DMS114 treated with DMSO at 0.1 percent for 48 hours (cell line): ENCODE results near the gene SHLD2.
"Not testable (repeated sequence)": the region's sequence is repeated elsewhere in the genome, so short reads cannot be mapped to it uniquely, and the experiment has no call there.

Source experiments
- DNase-seq: peaks from one replicate; lab custom pipeline; 2025; ENCODE audit not compliant: unreplicated experiment; lab: John Stamatoyannopoulos, UW

SHLD2 gene

GRCh38 chr10:87083576-87084290 lies 11.3 kb upstream of the SHLD2 start:
- not testable (repeated sequence) for DNase-seq

DNA sequence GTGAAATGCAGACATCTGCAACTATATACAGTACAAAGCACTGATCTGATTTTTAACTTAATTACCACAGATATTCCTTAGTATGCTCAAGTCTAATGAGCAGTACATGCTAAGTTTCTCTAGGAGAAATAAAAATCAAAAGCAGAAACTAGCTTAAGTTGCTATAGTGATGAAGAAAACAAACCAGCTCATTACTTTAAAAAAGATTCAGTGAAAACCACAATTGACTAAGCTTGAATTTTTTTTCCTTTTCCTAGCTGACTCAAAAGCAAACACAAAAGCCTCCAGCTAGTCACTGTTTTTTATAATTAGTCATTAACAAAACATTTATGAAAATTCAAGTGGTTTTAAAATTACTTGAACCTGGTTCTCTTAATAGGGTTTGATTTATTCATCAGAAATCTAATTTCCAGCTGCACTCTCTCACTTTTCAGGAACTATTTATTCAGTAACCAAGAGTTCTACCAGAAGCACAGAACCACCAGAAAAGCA lies 10.7 kb upstream of the SHLD2 start:
- DNase-seq = not testable (repeated sequence)

- no peak for DNase-seq
These were observed 9.5 kb upstream of the SHLD2 start for GRCh38 chr10:87085537-87085936.

GRCh38 chr10:87089746-87090145 lies 5.3 kb upstream of the SHLD2 start:
- no peak for DNase-seq

DNA sequence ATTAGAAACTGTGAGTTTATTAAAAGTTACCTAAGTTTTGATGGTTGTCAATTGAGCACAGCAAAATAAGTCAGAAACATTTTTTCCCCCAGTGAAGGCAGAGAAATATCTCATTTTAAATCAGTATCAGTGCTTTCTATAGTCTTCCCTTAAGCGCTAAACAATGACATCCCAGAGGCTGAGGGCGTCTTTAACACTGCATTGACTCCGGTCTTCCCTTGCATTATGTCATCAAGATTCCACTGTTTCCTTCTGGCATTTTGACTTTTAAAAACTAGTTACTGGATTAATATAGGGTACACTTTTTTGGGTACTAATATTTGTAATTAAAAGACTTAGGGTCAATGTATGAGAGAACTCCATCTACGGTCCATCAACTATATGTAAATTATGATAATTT lies 4.2 kb upstream of the SHLD2 start:
- no peak for DNase-seq

DNA sequence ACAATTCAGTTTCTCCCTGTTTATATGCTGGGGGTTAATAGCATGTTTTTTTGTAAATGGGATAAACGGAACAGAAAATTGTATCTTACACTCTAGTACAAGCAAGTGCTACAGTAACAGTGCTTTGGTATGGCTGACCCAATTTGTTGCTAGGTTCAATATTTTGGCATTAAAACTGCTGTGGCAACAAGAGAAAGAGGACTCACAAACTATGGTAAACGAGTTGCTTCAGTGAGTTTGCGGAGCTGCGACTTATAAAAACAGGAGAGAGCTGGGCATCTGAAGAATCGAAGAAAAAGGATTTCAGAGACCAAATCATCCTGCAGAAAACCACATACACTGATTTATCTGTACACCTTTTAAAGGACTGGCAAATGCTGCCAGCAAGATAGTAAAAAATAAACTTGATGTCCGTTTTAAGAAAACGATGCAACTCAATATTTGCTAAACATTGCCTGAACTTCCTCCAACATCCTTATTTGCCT lies 2.6 kb upstream of the SHLD2 start:
- DNase-seq = no peak

DNA sequence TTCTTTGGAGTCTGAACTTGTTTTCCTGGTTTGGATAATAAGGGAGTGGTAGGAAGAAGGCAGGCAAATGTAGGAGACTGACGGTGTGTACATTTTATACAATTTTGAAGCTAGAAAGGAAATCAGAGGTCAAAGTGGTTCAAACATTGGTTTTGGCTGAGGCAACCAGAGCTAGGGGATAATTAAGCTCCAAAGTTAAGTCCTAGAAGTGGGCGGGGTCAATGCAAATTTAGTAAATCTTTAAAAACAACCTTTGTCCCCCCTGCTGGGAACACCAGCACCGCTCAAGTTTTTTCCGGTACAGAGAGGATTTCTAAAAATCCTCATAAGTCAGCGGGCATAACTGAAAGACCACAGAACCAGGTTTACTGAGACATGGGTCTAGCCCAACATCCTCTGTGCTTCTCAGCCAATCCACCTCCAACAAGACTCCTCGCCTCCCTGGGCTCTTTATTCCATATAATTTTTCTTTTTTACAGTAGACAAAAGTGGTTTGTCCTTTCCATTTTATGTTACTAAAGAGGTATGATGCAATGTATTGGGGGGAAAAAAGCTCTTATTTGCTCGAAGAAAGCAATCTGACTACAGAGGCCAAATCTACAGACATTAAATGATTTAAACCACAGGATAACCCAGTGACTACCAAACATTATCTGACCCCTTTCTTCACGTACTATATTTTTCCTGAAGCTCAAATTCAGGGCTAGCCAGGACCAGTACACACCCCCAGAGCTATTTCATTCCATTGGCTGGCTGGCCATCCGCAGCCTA lies 2.0 kb upstream of the SHLD2 start:
- peak; percentile 37 for DNase-seq

DNA sequence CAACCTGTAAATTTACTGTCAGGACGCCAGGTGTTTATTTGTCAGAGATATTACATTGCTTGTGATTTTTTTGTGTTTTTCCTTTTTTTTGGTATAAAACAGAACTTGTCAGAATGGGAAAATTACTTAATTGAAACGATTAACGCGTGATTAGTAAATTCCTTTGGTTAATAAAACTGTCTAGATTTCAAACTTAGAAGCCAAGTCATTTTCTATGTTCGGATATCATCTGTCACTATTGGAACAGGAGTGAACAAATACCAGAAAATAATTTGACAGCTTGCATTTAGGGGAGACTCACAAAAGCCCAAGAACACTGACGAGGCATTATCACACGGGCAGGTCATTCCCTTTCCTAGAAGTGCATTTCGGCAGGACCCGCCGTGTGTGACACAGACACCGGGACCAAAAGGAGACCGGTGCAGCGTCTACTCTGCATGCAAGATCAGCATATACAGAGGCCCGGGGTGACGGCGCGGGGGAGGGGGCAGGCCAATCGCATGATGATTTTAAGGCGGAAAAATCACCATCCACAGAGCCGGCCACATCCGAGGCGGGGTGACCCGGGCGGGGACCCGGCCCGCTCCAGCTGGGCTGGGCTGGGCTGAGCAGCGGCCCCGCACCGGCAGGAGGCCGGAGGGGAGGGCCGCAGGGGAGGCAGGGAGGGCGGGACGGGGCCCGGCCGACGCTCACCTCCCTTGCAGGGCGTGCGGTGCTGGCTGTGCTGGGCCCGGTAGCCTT lies 1.2 kb upstream of the SHLD2 start:
- DNase-seq = peak; percentile 30

DNA sequence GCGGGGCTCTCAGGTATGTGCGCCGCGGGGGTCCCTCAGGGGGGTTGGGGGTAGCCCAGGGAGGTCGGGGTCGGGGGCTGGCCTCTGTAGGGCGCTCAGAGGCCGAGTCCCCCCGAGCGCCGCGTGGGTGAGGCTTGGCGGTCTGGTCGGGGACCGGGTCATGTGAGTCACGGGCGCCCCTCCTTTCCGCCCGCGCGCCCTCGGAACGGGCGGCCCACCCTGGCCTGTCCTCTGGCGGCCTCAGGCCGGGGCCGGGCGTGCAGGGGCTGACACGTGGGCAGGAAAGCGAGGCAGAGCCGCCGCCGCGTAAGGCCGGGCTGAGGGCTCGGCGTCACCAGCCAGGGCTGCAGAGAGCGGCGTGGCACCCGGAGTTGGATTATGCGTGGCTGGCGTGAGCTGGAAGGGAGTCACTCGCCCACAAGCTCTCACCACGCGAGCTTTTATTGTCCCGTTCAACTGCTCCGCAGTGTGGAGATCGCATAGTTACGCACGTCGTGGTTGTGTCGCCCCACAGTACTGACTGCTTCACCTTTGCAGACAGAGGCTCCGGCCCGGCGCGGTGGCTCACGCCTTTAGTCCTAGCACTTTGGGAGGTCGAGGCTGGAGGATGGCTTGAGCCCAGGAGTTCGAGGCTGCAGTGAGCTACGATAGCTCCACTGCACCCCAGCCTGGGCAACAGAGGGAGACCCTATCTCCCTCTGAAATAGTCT lies 385 bp downstream of the SHLD2 start:
- DNase-seq = peak; percentile 69

DNA sequence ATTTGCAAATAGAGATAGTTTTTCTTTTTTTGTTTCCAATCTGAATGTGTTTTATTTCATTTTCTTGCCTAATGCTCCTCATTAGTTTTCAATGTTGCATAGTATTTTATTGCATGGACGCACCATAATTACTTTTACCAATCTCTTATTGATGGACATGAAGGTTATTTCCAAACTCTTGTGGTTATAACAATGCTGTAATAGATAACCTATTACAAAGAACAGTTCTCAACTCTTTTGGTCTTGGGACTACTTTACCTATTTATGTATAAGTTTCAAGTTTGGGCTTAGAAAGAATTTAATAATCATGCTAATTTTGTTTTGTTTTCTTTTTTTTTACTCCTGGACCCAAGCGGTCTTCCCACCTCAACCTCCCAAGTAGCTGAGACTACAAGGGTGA lies 7.0 kb downstream of the SHLD2 start:
- no peak for DNase-seq

DNA sequence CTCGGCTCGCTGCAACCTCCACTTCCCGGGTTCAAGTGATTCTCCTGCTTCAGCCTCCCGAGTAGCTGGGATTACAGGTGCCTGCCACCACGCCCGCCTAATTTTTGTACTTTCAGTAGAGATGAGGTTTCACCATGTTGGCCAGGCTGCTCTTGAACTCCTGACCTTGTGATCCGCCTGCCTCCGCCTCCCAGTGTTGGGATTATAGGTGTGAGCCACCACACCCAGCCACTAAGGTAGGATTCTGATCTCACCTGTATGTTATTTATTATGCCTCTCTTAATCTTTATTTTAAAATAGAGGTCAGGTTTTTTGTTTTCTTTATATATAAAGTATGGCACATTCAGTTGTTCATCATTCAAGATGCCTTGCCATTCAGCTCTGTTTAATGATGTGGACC lies 9.7 kb downstream of the SHLD2 start:
- not testable (repeated sequence) for DNase-seq

DNA sequence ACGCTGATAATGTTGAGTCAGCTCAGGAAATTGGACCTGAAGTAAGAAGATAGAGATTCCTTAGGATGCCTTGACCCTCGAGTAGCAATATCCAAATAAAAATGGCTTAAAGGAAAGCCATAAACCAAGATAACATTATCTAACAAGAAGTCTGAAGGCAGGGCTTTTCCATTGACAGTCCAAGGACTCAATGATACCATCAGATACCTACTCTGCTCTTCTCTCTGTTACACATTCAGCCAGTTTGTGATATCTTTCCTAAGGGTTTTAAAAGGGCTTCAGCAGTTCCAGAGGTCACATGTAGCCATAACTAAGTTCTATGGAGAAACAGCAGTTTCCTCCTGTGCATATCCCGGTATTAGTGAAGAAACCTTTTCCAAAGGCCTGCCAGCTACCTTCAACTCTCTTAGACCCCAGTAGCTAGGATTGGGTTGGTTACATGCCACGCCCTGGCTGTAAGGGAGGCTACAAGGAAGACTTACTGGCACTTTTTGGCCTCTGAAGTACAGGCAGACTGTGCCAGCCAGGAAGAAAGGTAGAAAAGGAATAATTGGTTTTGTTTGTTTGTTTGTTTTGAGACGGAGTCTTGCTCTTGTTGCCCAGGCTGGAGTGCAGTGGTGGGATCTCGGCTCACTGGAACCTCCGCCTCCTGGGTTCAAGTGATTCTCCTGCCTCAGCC lies 10.6 kb downstream of the SHLD2 start:
- DNase-seq = no peak

GRCh38 chr10:87118122-87118521 lies 23.1 kb downstream of the SHLD2 start:
- not testable (repeated sequence) for DNase-seq

GRCh38 chr10:87119029-87119428 lies 24.0 kb downstream of the SHLD2 start:
- not testable (repeated sequence) for DNase-seq

DNA sequence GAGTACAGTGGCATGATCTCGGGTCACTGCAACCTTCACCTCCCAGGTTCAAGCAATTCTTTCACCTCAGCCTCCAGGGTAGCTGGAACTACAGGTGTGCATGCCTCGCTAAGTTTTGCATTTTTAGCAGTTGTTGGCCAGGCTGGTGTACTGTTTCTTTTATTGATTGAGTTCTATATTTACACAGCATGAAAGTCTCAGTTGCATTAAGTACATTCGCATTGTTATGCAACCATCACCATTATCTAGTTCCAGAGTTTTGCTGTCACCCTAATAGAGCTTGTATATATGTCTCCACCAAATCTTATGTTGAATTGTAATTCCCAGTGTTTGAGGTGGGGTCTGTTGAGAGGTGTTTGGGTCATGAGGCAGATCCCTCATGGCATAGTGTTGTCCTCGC lies 28.3 kb downstream of the SHLD2 start:
- DNase-seq = not testable (repeated sequence)

- DNase-seq = not testable (repeated sequence)
These were observed 32.0 kb downstream of the SHLD2 start for GRCh38 chr10:87127048-87127447.

DNA sequence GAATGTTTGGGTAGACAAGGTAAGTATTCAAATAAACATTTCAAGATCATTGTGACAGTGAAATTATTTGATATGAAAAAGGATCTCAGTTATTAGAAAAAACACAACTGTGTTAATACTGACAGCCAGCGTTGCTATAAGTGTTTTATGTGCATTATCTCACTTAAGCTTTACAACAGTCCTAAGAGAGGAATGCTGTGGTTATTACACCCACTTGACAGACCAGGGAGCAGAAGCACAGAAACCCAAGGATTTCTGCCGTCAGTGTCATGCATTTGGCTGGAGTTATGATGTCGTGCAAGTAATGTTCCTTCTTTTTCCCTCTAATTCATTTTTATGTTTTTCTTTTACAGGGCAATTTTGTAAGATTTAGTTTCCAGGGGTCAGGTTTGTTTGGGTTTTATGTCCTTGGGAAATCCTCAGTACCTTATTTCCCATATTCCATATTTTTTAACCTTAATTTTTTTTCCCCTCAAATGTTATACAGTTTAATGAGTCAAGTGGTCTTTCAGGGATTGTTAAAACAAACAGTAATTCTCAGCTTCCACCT lies 32.7 kb downstream of the SHLD2 start:
- not testable (repeated sequence) for DNase-seq

DNA sequence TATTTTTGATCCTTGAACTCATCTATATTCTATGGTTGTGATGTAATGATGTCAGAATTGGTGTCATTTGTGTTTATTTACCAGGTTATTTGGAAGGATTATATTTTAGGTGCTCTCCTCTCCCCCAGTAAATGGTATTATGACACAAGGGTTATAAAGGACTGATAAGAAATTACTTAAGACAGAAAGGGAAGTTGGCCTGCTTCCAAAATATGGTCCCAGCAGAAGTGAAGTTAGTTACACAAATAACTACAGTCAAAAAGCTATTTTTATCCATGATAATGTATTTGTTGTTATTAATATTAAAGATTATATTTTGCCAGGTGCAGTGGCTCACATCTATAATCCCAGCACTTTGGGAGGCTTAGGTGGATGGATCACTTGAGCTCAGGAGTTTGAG lies 37.2 kb downstream of the SHLD2 start:
- DNase-seq = not testable (repeated sequence)

- DNase-seq = not testable (repeated sequence)
These were observed 38.9 kb downstream of the SHLD2 start for GRCh38 chr10:87133936-87134335.

DNA sequence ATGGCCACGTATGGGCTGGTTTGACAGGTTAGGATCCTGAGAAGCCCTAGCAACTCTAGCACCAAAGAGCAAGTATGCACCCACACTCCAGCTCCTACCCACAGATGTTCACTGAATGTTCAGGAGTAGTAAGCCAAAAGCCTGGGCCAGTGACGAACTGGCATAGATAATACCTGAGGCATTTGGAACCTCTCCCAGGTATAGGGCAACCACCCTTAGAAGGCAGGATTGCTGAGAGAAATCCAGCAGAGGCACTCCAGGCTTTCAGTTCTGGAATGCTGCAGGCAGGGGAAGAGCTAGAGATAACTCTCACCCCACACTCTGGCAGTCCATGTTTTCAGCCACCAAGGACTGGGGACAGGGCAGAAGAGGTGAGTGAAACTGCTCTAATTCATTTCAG lies 39.4 kb downstream of the SHLD2 start:
- not testable (repeated sequence) for DNase-seq
